Trophoblast cell (in vitro differentiated cells and primary cell): ENCODE measurements around the gene TNFAIP2.

Experiments used
- DNase-seq, 2 donors: peaks; one replicate each; pipeline ENCODE4 v3.0.0-alpha.2; 2016
- H2AFZ ChIP-seq: 2 replicates; pipeline ENCODE4 v1.6.1; 2013; ENCODE audit warnings: low read length, moderate library complexity, mild to moderate bottlenecking; ENCODE audit not compliant: insufficient read depth, poor library complexity
- H2AK5ac ChIP-seq: 2 replicates; pipeline ENCODE4 v1.6.1; 2013; ENCODE audit warnings: mild to moderate bottlenecking, low read length
- H2BK120ac ChIP-seq: 2 replicates; pipeline ENCODE4 v1.6.1; 2013; ENCODE audit warnings: low read length, mild to moderate bottlenecking, moderate library complexity; ENCODE audit not compliant: insufficient read depth, poor library complexity
- H2BK12ac ChIP-seq: 2 replicates; pipeline ENCODE4 v1.6.1; 2013; ENCODE audit warnings: mild to moderate bottlenecking, low read length, moderate library complexity
- H2BK5ac ChIP-seq: 2 replicates; pipeline ENCODE4 v1.6.1; 2013; ENCODE audit warnings: low read length, low read depth, moderate library complexity, mild to moderate bottlenecking; ENCODE audit not compliant: poor library complexity
- H3K14ac ChIP-seq: 2 replicates; pipeline ENCODE4 v1.6.1; 2013; ENCODE audit warnings: mild to moderate bottlenecking, low read length
- H3K18ac ChIP-seq: 2 replicates; pipeline ENCODE4 v1.6.1; 2013; ENCODE audit warnings: mild to moderate bottlenecking, low read length
- H3K23ac ChIP-seq: 2 replicates; pipeline ENCODE4 v1.6.1; 2013; ENCODE audit warnings: low read length
- H3K27ac ChIP-seq: 2 replicates; pipeline ENCODE4 v1.5.1; 2013; ENCODE audit warnings: low read depth, mild to moderate bottlenecking, inconsistent platforms, low read length, moderate library complexity
- H3K27me3 ChIP-seq: 2 replicates; pipeline ENCODE4 v1.6.1; 2013; ENCODE audit warnings: inconsistent platforms, mild to moderate bottlenecking, low read length, moderate library complexity; ENCODE audit not compliant: insufficient read depth
- H3K36me3 ChIP-seq, 2 experiments: 1 replicate in 1 of 2; 2 replicates in 1 of 2; pipeline ENCODE4 v1.6.1; 2013; ENCODE audit warnings: low read length in 2 of 2, mild to moderate bottlenecking in 2 of 2, moderate library complexity in 1 of 2; ENCODE audit not compliant: insufficient read depth in 2 of 2, control insufficient read depth in 1 of 2
- H3K4ac ChIP-seq: 2 replicates; pipeline ENCODE4 v1.6.1; 2013; ENCODE audit warnings: low read depth, mild to moderate bottlenecking, low read length, moderate library complexity
- H3K4me1 ChIP-seq, 2 experiments: 1 replicate in 1 of 2; 2 replicates in 1 of 2; pipeline ENCODE4 v1.6.1; 2013; ENCODE audit warnings: low read length in 2 of 2, mild to moderate bottlenecking in 2 of 2, moderate library complexity in 1 of 2; ENCODE audit not compliant: insufficient read depth in 2 of 2, control insufficient read depth in 1 of 2
- H3K4me2 ChIP-seq: 2 replicates; pipeline ENCODE4 v1.6.1; 2013; ENCODE audit warnings: inconsistent platforms, mild to moderate bottlenecking, low read length, moderate library complexity
- H3K4me3 ChIP-seq: 2 replicates; pipeline ENCODE4 v1.5.1; 2013; ENCODE audit warnings: mild to moderate bottlenecking, low read depth, low read length, inconsistent platforms
- H3K79me1 ChIP-seq: one replicate; pipeline ENCODE4 v1.6.1; 2013; ENCODE audit warnings: low read length
- H3K79me2 ChIP-seq: 2 replicates; pipeline ENCODE4 v1.6.1; 2013; ENCODE audit warnings: low read length, mild to moderate bottlenecking; ENCODE audit not compliant: control insufficient read depth, insufficient read depth, poor library complexity
- H3K9ac ChIP-seq: 2 replicates; pipeline ENCODE4 v1.6.1; 2013; ENCODE audit warnings: mild to moderate bottlenecking, low read length
- H3K9me3 ChIP-seq: 2 replicates; pipeline ENCODE4 v1.6.1; 2013; ENCODE audit warnings: low read depth, mild to moderate bottlenecking, control low read depth, inconsistent platforms, low read length; ENCODE audit not compliant: insufficient read depth
- H4K12ac ChIP-seq: 2 replicates; pipeline ENCODE4 v1.6.1; 2013; ENCODE audit warnings: low read depth, mild to moderate bottlenecking, low read length, moderate library complexity
- H4K8ac ChIP-seq: 2 replicates; pipeline ENCODE4 v1.6.1; 2013; ENCODE audit warnings: low read depth, mild to moderate bottlenecking, low read length, moderate library complexity
- H4K91ac ChIP-seq: one replicate; pipeline ENCODE4 v1.6.1; 2013; ENCODE audit warnings: low read depth, mild to moderate bottlenecking, low read length, moderate library complexity
- WGBS: extraction: QIAGEN DNeasy Blood & Tissue Kit; methylation state at CpG from one replicate; pipeline ENCODE4 v1.1.7; 2013; ENCODE audit warnings: missing lambda C conversion rate; ENCODE audit not compliant: insufficient read length, insufficient coverage; ENCODE audit errors: extremely low coverage; 5-methylcytosine and 5-hydroxymethylcytosine counted together

Gene TNFAIP2

GRCh38 chr14:103134405-103134804 lies 11.1 kb downstream of the TNFAIP2 start:
- Histone ChIP-seq H2AFZ (no peak overlapping the region), H3K27me3 (no peaks in the 10 kb centered on the region)
- WGBS = no CpG with 5 or more reads among the region's 2 CpGs

GRCh38 chr14:103134919-103135318 lies 11.7 kb downstream of the TNFAIP2 start:
- Histone ChIP-seq H4K8ac (no peak overlapping the region), H2BK5ac (no peak overlapping the region), H3K14ac (no peak overlapping the region), H3K18ac (no peak overlapping the region), H2AFZ (no peak overlapping the region), H3K9me3 (peaks cover 3% of the 10 kb centered on the region), H2BK120ac (no peak overlapping the region), H3K36me3 (peaks cover 8 to 9% of the 10 kb centered on the region in 2 experiments), H3K4me1 (peaks cover 34 to 50% of the 10 kb centered on the region in 2 experiments), H4K91ac (no peak overlapping the region), H2AK5ac (no peak overlapping the region), H3K27me3 (no peaks in the 10 kb centered on the region), H3K79me1 (peaks cover 25% of the 10 kb centered on the region), H3K4ac (no peak overlapping the region), H3K27ac (no peak overlapping the region), H3K9ac (no peak overlapping the region), H3K23ac (no peak overlapping the region), H4K12ac (no peak overlapping the region), H2BK12ac (no peak overlapping the region), H3K4me2 (no peak overlapping the region), H3K79me2 (peaks cover 4% of the 10 kb centered on the region), H3K4me3 (no peak overlapping the region)
- WGBS = no CpG with 5 or more reads among the region's 14 CpGs
- DNase-seq = no peak

More at GRCh38 chr14:103134405-103134804, 11.1 kb downstream of the TNFAIP2 start:
- H3K4ac ChIP-seq = no peak overlapping the region
- no peak overlapping the region for H3K18ac ChIP-seq
- H3K4me3 ChIP-seq = no peak overlapping the region
- H3K23ac ChIP-seq = no peak overlapping the region
- H2BK5ac ChIP-seq = no peak overlapping the region
- peaks cover 3% of the 10 kb centered on the region for H3K9me3 ChIP-seq
- no peak overlapping the region for H2AK5ac ChIP-seq
- H3K79me2 ChIP-seq = peaks cover 4% of the 10 kb centered on the region
- H3K79me1 ChIP-seq = peaks cover 23% of the 10 kb centered on the region
- H3K14ac ChIP-seq = no peak overlapping the region
- DNase-seq = no peak
- peaks cover 8 to 9% of the 10 kb centered on the region in 2 experiments for H3K36me3 ChIP-seq
- no peak overlapping the region for H4K12ac ChIP-seq
- H3K9ac ChIP-seq = no peak overlapping the region
- H2BK12ac ChIP-seq = no peak overlapping the region
- no peak overlapping the region for H3K27ac ChIP-seq
- no peak overlapping the region for H3K4me2 ChIP-seq
- no peak overlapping the region for H4K91ac ChIP-seq
- peaks cover 39 to 53% of the 10 kb centered on the region in 2 experiments for H3K4me1 ChIP-seq
- H2BK120ac ChIP-seq = no peak overlapping the region
- no peak overlapping the region for H4K8ac ChIP-seq

- H2BK12ac ChIP-seq = peak overlapping the region; percentile 44
- peaks cover 8 to 9% of the 10 kb centered on the region in 2 experiments for H3K36me3 ChIP-seq
- H3K9ac ChIP-seq = no peak overlapping the region
- no peak overlapping the region for H3K4me2 ChIP-seq
- no peak overlapping the region for H3K23ac ChIP-seq
- H4K91ac ChIP-seq = peak overlapping the region; percentile 21
- peaks cover 3% of the 10 kb centered on the region for H3K9me3 ChIP-seq
- no peak overlapping the region for H4K8ac ChIP-seq
- H3K14ac ChIP-seq = peak overlapping the region; percentile 25
- H2AK5ac ChIP-seq = peak overlapping the region; percentile 26
- peaks cover 30 to 43% of the 10 kb centered on the region in 2 experiments for H3K4me1 ChIP-seq
- H2BK120ac ChIP-seq = no peak overlapping the region
- H2AFZ ChIP-seq = no peak overlapping the region
- no peak overlapping the region for H3K4me3 ChIP-seq
- H3K4ac ChIP-seq = no peak overlapping the region
- DNase-seq = peak in 1 of 2 donors; percentile 30
- H4K12ac ChIP-seq = no peak overlapping the region
- no peaks in the 10 kb centered on the region for H3K27me3 ChIP-seq
- H2BK5ac ChIP-seq = no peak overlapping the region
- WGBS = no CpG with 5 or more reads among the region's 26 CpGs
- H3K79me1 ChIP-seq = peaks cover 25% of the 10 kb centered on the region
- H3K79me2 ChIP-seq = peaks cover 4% of the 10 kb centered on the region
- no peak overlapping the region for H3K27ac ChIP-seq
- H3K18ac ChIP-seq = no peak overlapping the region
These were observed 12.3 kb downstream of the TNFAIP2 start for GRCh38 chr14:103135333-103136260.

DNA sequence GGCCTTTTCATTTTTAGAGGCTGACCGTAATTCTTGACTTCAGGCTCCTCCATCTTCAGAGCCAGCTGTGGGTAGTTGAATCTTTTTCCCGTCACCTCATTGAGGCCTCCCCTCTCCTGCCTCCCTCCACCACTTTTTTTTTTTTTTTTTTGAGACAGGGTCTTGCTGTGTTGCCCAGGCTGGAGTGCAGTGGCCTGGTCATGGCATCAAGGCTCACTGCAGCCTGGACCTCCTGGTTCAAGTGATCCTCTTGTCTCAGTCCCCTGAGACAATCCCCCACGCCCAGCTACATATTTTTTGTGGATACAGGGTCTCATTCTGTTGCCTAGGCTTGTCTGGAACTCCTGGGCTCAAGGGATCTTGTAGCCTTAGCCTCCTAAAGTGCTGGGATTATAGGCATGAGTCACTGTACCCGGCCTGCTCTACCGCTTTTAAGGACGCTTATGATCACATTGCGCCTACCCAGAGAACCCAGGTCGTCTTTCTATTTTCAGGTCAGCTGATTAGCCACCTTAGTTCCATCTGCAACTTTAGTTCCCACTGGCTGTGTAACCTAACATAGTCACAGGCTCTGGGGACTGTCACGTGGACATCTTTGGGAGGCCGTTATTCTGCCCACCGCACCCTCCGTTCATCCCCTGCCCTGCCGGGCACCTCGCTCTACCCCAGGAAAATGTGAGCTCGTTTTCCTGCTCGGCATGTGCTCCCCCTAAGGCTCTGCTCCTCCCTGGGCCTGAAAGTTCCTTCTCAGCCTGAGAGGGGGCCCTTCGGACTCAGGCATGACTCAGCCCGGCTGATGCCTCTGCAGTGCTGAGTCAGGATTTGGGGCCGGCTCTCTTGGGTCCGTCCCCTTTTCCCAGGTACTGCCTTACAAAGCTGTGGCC lies 13.4 kb downstream of the TNFAIP2 start:
- H3K79me1 ChIP-seq = peaks cover 25% of the 10 kb centered on the region
- peaks cover 28 to 38% of the 10 kb centered on the region in 2 experiments for H3K4me1 ChIP-seq
- no peak overlapping the region for H2BK120ac ChIP-seq
- H3K4me2 ChIP-seq = no peak overlapping the region
- peak overlapping the region; percentile 21 for H4K91ac ChIP-seq
- no peak overlapping the region for H3K18ac ChIP-seq
- peaks cover 4% of the 10 kb centered on the region for H3K79me2 ChIP-seq
- H4K12ac ChIP-seq = no peak overlapping the region
- H3K23ac ChIP-seq = no peak overlapping the region
- H3K4me3 ChIP-seq = no peak overlapping the region
- no peak overlapping the region for H3K9ac ChIP-seq
- no peak overlapping the region for H2BK5ac ChIP-seq
- H2AK5ac ChIP-seq = no peak overlapping the region
- H2AFZ ChIP-seq = no peak overlapping the region
- peak overlapping the region; percentile 42 for H4K8ac ChIP-seq
- H3K36me3 ChIP-seq = peaks cover 8 to 9% of the 10 kb centered on the region in 2 experiments
- peak overlapping the region; percentile 31 for H3K27ac ChIP-seq
- DNase-seq = peak; percentile 70 to 75
- no peaks in the 10 kb centered on the region for H3K27me3 ChIP-seq
- H3K14ac ChIP-seq = no peak overlapping the region
- peaks cover 3% of the 10 kb centered on the region for H3K9me3 ChIP-seq
- no peak overlapping the region for H3K4ac ChIP-seq
- no CpG with 5 or more reads among the region's 20 CpGs for WGBS
- no peak overlapping the region for H2BK12ac ChIP-seq
